CD14-positive monocyte (primary cell): ENCODE results near the gene TMEM107. TPM values are rescaled to one million over a fixed set of nuclear protein-coding genes. Genes with fewer than 3 reads are reported as not detected.

Experiments
- DNase-seq, 3 donors: peaks; one replicate each; pipeline ENCODE4 v3.0.0-alpha.2; 2011 to 2022
- H2AFZ ChIP-seq: 2 replicates; pipeline ENCODE4 v1.6.0; 2012; ENCODE audit warnings: mild to moderate bottlenecking, low read depth, low read length, inconsistent platforms; ENCODE audit not compliant: insufficient read depth, poor library complexity, severe bottlenecking
- H3K27ac ChIP-seq, 2 donors: 1 replicate in 1 of 2; 2 replicates in 1 of 2; pipeline ENCODE4 v1.5.1; 2012 to 2013; ENCODE audit warnings: low read length in 2 of 2, control low read depth in 1 of 2, inconsistent platforms in 1 of 2, low read depth in 1 of 2, mild to moderate bottlenecking in 1 of 2
- H3K27me3 ChIP-seq, 2 donors: one replicate each; pipeline versions ENCODE4 v1.6.0 to v1.6.1; 2011 to 2013; ENCODE audit warnings: low read length in 2 of 2; ENCODE audit not compliant: control insufficient read depth in 2 of 2, insufficient read depth in 2 of 2
- H3K36me3 ChIP-seq, 2 donors: replicated peaks in 1 of 2; 1 replicate in 1 of 2; 2 replicates in 1 of 2; pipeline versions ENCODE4 v1.5.1 to v1.6.1; 2012 to 2013; ENCODE audit warnings: low read length in 2 of 2, control low read depth in 1 of 2, inconsistent platforms in 1 of 2, mild to moderate bottlenecking in 1 of 2; ENCODE audit not compliant: insufficient read depth in 2 of 2, control insufficient read depth in 1 of 2
- H3K4me1 ChIP-seq, 2 donors: 1 replicate in 1 of 2; 2 replicates in 1 of 2; pipeline versions ENCODE4 v1.5.1 to v1.6.1; 2012 to 2013; ENCODE audit warnings: low read length in 2 of 2, control low read depth in 1 of 2, inconsistent platforms in 1 of 2, mild to moderate bottlenecking in 1 of 2, moderate library complexity in 1 of 2; ENCODE audit not compliant: insufficient read depth in 2 of 2, control insufficient read depth in 1 of 2
- H3K4me2 ChIP-seq: replicated peaks from 2 replicates; pipeline ENCODE3; 2012; ENCODE audit warnings: low read length, moderate library complexity, mild to moderate bottlenecking; ENCODE audit not compliant: poor library complexity, severe bottlenecking; ENCODE audit errors: extremely low read depth
- H3K4me3 ChIP-seq, 3 experiments: fragments of 200-600 bp in 1 of 3; sonication (generic) in 1 of 3; replicated peaks in 1 of 3; 1 replicate in 2 of 3; 2 replicates in 1 of 3; pipeline ENCODE4 v1.5.1; 2011 to 2013; ENCODE audit warnings: low read length in 3 of 3, mild to moderate bottlenecking in 3 of 3, control low read depth in 2 of 3, low read depth in 2 of 3, inconsistent platforms in 1 of 3, moderate library complexity in 1 of 3
- H3K79me2 ChIP-seq: 2 replicates; pipeline ENCODE4 v1.6.0; 2012; ENCODE audit warnings: mild to moderate bottlenecking, control low read depth, inconsistent platforms, low read length, moderate library complexity; ENCODE audit not compliant: insufficient read depth
- H3K9ac ChIP-seq: 2 replicates; pipeline ENCODE4 v1.6.0; 2017; ENCODE audit warnings: low read length, mild to moderate bottlenecking; ENCODE audit not compliant: insufficient read depth, poor library complexity, severe bottlenecking
- H3K9me3 ChIP-seq, 2 donors: replicated peaks in 1 of 2; 1 replicate in 1 of 2; 2 replicates in 1 of 2; pipeline versions ENCODE4 v1.5.1 to v1.6.1; 2012 to 2013; ENCODE audit warnings: low read length in 2 of 2, control low read depth in 1 of 2; ENCODE audit not compliant: control insufficient read depth in 1 of 2, insufficient read depth in 1 of 2
- H4K20me1 ChIP-seq: 2 replicates; pipeline ENCODE4 v1.6.0; 2012; ENCODE audit warnings: mild to moderate bottlenecking, low read length, control low read depth, moderate library complexity; ENCODE audit not compliant: insufficient read depth
- H3K27ac Mint-ChIP-seq, 7 donors: one replicate each; pipeline ENCODE4 v1.8.0; 2020; ENCODE audit warnings: mild to moderate bottlenecking in 7 of 7, mixed read lengths in 7 of 7, moderate library complexity in 6 of 7, inconsistent platforms in 2 of 7
- H3K27me3 Mint-ChIP-seq, 3 donors: one replicate each; pipeline ENCODE4 v1.8.0; 2021 to 2022; ENCODE audit warnings: low read depth in 3 of 3, mild to moderate bottlenecking in 3 of 3, mixed read lengths in 3 of 3, moderate library complexity in 3 of 3, inconsistent platforms in 1 of 3
- H3K36me3 Mint-ChIP-seq, 2 donors: one replicate each; pipeline ENCODE4 v1.8.0; 2020; ENCODE audit warnings: mixed read lengths in 2 of 2, inconsistent platforms in 1 of 2, mild to moderate bottlenecking in 1 of 2
- H3K4me1 Mint-ChIP-seq: one replicate; pipeline ENCODE4 v1.8.0; 2020; ENCODE audit warnings: mild to moderate bottlenecking, mixed read lengths
- H3K4me3 Mint-ChIP-seq, 2 donors: one replicate each; pipeline ENCODE4 v1.8.0; 2020; ENCODE audit warnings: mild to moderate bottlenecking in 2 of 2, mixed read lengths in 2 of 2, moderate library complexity in 1 of 2
- H3K9me3 Mint-ChIP-seq, 7 donors: one replicate each; pipeline ENCODE4 v1.8.0; 2020 to 2022; ENCODE audit warnings: mixed read lengths in 7 of 7, mild to moderate bottlenecking in 6 of 7, moderate library complexity in 6 of 7, inconsistent platforms in 2 of 7
- CTCF ChIP-seq: fragments of 200-600 bp; IDR thresholded peaks from one replicate; pipeline ENCODE4 v1.8.0; 2022; ENCODE audit warnings: antibody characterized with exemption, mild to moderate bottlenecking
- WGBS: methylation state at CpG from one replicate; pipeline ENCODE4 v1.1.5; 2013; ENCODE audit warnings: missing lambda C conversion rate; ENCODE audit not compliant: insufficient coverage; 5-methylcytosine and 5-hydroxymethylcytosine counted together
- intact Hi-C, 2 donors: fragments of 100-400 bp; cut with micrococcal nuclease; formaldehyde crosslinking; loops; one replicate each; pipeline versions ENCODE4 v1.15.0 to v1.15.1; 2023
- polyA plus RNA-seq, 3 donors: library from polyadenylated mRNA; depleted of rRNA in 1 of 3; unstranded in 2 of 3; stranded (reverse) in 1 of 3; fragments of 300-500 nt in 2 of 3; fragments of >200 nt in 1 of 3; fragmentation: Illumina TruSeq in 2 of 3; gene quantifications; 1 replicate in 2 of 3; 2 replicates in 1 of 3; pipeline ENCODE4 v1.2.3, GENCODE V29; 2012 to 2021

The TMEM107 gene
- polyA plus RNA-seq, 3 donors = 20.5 to 37.4 (median 31.4) TPM

DNA sequence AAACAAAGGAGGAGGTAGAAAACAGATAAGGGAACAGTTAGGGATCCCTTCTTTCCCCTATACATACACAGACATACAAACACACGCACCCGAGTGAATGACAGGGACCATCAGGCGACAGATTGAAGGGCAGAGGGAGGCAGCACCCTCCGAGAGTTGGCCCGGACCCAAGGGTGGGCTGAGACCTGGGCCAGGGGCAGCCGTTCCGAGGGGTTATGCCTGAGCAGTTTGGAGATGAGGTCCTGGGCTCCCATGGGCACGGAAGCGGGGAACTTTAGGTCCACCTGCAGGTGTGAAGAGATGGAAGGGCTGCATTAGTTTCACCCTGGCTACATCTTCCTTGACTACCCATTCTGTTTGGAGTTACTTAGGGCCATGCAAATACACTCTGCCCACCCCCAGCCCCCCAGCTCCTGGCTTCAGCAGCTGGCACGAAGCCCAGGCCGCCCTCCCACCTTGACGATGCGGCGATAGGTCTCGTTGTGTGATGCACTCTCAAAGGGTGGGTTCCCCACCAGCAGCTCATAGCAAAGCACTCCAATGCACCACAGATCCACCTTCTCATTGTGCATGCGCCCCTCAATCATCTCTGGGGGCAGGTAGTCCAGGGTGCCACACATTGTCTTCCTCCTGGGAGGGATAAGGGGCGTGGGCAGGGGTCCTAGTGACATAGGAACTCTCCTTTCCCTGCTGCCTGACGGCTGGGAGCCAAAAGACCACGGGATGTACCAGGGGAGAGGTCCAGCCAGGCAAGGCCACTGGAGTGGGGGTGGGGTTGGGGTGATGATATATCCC lies 28.8 kb upstream of the TMEM107 start:
- no peak for DNase-seq
- Histone ChIP-seq H3K4me3 (no peak overlapping the region), H3K36me3 (peaks cover 2 to 14% of the 10 kb centered on the region in 2 donors), H3K79me2 (peaks cover 39% of the 10 kb centered on the region), H3K9me3 (no peaks in the 10 kb centered on the region), H3K27ac (no peak overlapping the region), H3K4me2 (no peak overlapping the region), H2AFZ (no peak overlapping the region), H3K4me1 (peaks cover 18 to 22% of the 10 kb centered on the region in 2 donors), H3K27me3 (no peaks in the 10 kb centered on the region), H3K9ac (no peak overlapping the region), H4K20me1 (no peaks in the 10 kb centered on the region)
- Mint-ChIP-seq H3K36me3 (peaks cover 19 to 42% of the 10 kb centered on the region in 2 donors), H3K4me1 (peaks cover 18% of the 10 kb centered on the region), H3K27me3 (no peaks in the 10 kb centered on the region), H3K27ac (peak overlapping the region in 1 of 7 donors; percentile 70), H3K4me3 (no peak overlapping the region), H3K9me3 (no peaks in the 10 kb centered on the region)
- 99% methylated on average over 11 of the region's 19 CpGs for WGBS
- no peak for TF ChIP-seq CTCF
- intact Hi-C loops = loop anchor here in 1 of 2 donors (5.0 kb wide), 1 partner anchor 82 kb away; the partner anchor contains the start of gene RANGRF

- peaks cover 23% of the 10 kb centered on the region for H3K79me2 ChIP-seq
- H3K4me3 Mint-ChIP-seq = no peak overlapping the region
- H3K4me1 ChIP-seq = peaks cover 46 to 50% of the 10 kb centered on the region in 2 donors
- peak; percentile 75 to 90 (median 89) for DNase-seq
- H3K36me3 Mint-ChIP-seq = peaks cover 0 to 1% of the 10 kb centered on the region in 2 donors
- H3K4me1 Mint-ChIP-seq = peaks cover 9% of the 10 kb centered on the region
- intact Hi-C loops = no loop called here
- peak overlapping the region; percentile 64 for H3K4me2 ChIP-seq
- no peaks in the 10 kb centered on the region for H3K9me3 Mint-ChIP-seq
- no peaks in the 10 kb centered on the region for H3K9me3 ChIP-seq
- peaks cover 18% of the 10 kb centered on the region for H4K20me1 ChIP-seq
- H3K27me3 ChIP-seq = no peaks in the 10 kb centered on the region
- H3K27ac Mint-ChIP-seq = no peak overlapping the region
- 38% methylated on average over 5 of the region's 12 CpGs for WGBS
- no peaks in the 10 kb centered on the region for H3K36me3 ChIP-seq
- TF ChIP-seq CTCF = no peak
- H3K4me3 ChIP-seq = peak overlapping the region; percentile 13 to 63 (median 41)
- H3K27ac ChIP-seq = peak overlapping the region; percentile 51 to 79
- H3K27me3 Mint-ChIP-seq = no peaks in the 10 kb centered on the region
- peak overlapping the region; percentile 79 for H2AFZ ChIP-seq
- H3K9ac ChIP-seq = peak overlapping the region; percentile 35
Measured at GRCh38 chr17:8192070-8192815, 16.1 kb upstream of the TMEM107 start.
